CD4-positive, alpha-beta T cell treated with Interferon alpha-2 for 1 hour (primary cell): ENCODE results near the gene FHL1.

Experiments
- DNase-seq, 2 donors: peaks; one replicate each; pipeline ENCODE4 v3.0.0-alpha.2; 2020 to 2022

The FHL1 gene

GRCh38 chrX:136189222-136189621 is 41.9 kb downstream of the FHL1 start:
- DNase-seq: no peak

- DNase-seq: no peak
These were observed 42.8 kb downstream of the FHL1 start for GRCh38 chrX:136190038-136190713.

GRCh38 chrX:136191171-136191570 is 43.8 kb downstream of the FHL1 start:
- DNase-seq: no peak

- peak in 1 of 2 donors; percentile 7 for DNase-seq
These were observed 44.8 kb downstream of the FHL1 start for GRCh38 chrX:136192135-136192534.

- DNase-seq: no peak
These were observed 45.6 kb downstream of the FHL1 start for GRCh38 chrX:136192839-136193414.

- no peak for DNase-seq
These were observed 46.4 kb downstream of the FHL1 start for GRCh38 chrX:136193771-136194170.

- DNase-seq: no peak
These were observed 47.2 kb downstream of the FHL1 start for GRCh38 chrX:136194536-136194935.

- DNase-seq: no peak
These were observed 47.9 kb downstream of the FHL1 start for GRCh38 chrX:136195247-136195646.

- DNase-seq: no peak
These were observed 49.4 kb downstream of the FHL1 start for GRCh38 chrX:136196691-136197155.

GRCh38 chrX:136198010-136198409 is 50.7 kb downstream of the FHL1 start:
- DNase-seq: no peak

- no peak for DNase-seq
These were observed 51.4 kb downstream of the FHL1 start for GRCh38 chrX:136198678-136199243.

- DNase-seq: no peak
These were observed 52.0 kb downstream of the FHL1 start for GRCh38 chrX:136199365-136199764.

- DNase-seq: peak in 1 of 2 donors; percentile 38
These were observed 53.1 kb downstream of the FHL1 start for GRCh38 chrX:136200466-136200865.

- DNase-seq: no peak
These were observed 54.3 kb downstream of the FHL1 start for GRCh38 chrX:136201601-136202000.

- no peak for DNase-seq
These were observed 55.6 kb downstream of the FHL1 start for GRCh38 chrX:136202889-136203288.

GRCh38 chrX:136203438-136203837 is 56.1 kb downstream of the FHL1 start:
- DNase-seq: peak in 1 of 2 donors; percentile 13

GRCh38 chrX:136203951-136204350 is 56.6 kb downstream of the FHL1 start:
- no peak for DNase-seq

GRCh38 chrX:136204571-136204970 is 57.2 kb downstream of the FHL1 start:
- DNase-seq: peak; percentile 22 to 61

GRCh38 chrX:136205882-136206380 is 58.6 kb downstream of the FHL1 start:
- DNase-seq: no peak

GRCh38 chrX:136206916-136207315 is 59.6 kb downstream of the FHL1 start:
- DNase-seq: no peak

- no peak for DNase-seq
These were observed 60.2 kb downstream of the FHL1 start for GRCh38 chrX:136207546-136207945.

- peak; percentile 22 to 56 for DNase-seq
These were observed 61.8 kb downstream of the FHL1 start for GRCh38 chrX:136209016-136209738.

- no peak for DNase-seq
These were observed 62.4 kb downstream of the FHL1 start for GRCh38 chrX:136209751-136210150.
